ENCODE measurements around the gene LAMTOR4. TPM values are rescaled to one million over a fixed set of nuclear protein-coding genes. Genes with fewer than 3 reads are reported as not detected.
"Not testable (repeated sequence)": the region's sequence is repeated elsewhere in the genome, so short reads cannot be mapped to it uniquely, and the experiment has no call there.

LAMTOR4 gene
- total and polyA plus RNA-seq, 2 experiments from 2014 or later = 49.4 to 92.2 TPM

DNA sequence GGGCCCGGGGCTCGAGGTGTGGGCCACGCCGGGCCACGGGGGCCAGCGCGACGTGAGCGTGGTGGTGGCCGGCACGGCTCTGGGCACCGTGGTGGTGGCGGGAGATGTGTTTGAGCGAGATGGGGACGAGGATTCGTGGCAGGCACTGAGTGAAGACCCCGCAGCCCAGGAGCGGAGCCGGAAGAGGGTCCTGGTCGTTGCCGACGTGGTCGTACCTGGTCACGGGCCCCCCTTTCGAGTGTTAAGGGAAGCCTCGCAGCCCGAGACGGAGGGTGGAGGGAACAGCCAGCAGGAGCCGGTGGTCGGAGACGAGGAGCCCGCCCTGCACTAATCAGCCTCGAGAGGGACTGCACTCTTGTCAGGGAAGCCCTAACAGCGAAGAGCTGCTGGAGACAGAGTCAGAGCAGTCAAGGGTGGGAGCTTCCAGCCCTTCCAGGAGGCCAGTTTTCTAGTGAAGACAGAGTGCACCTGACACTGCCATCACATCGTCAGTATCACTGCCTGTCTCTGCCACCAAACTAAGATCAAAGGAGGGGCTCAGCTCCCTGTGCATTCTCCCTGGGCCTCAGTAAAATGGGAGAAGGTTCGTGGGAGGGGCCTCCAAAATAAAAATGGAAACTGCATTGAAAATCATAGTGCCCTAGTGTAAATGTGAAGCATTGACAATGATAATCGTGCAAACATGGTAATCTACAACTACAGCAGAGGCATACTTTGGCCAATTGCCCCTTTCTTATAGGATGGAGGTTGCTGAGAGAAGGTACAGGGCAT lies 20.7 kb upstream of the LAMTOR4 start:
- Histone ChIP-seq H3K4me3 (peak overlapping the region; percentile 99), H3K9ac (peak overlapping the region; percentile 94), H3F3A (ENCODE audit: insufficient read depth) (peaks cover 4% of the 10 kb centered on the region; the same call in 1 of the 2 replicates), H3K9me3 (ENCODE audit: low read depth) (no peaks in the 10 kb centered on the region), H3K4me1 (ENCODE audit: insufficient read depth) (peaks cover 3% of the 10 kb centered on the region; the same call in 1 of the 2 replicates), H2AFZ (peak overlapping the region; percentile 95), H3K9me2 (ENCODE audit: insufficient read depth) (no peaks in the 10 kb centered on the region), H3K36me3 (ENCODE audit: low read depth) (no peaks in the 10 kb centered on the region), H3K27me3 (replicated peaks; ENCODE audit: insufficient read depth) (no peaks in the 10 kb centered on the region), H3K4me2 (ENCODE audit: unreplicated experiment) (peak overlapping the region; percentile 99), H3K27ac (no peak overlapping the region), H3K79me2 (ENCODE audit: insufficient read depth) (peaks cover 5% of the 10 kb centered on the region; the same call in 1 of the 2 replicates), H4K20me1 (ENCODE audit: insufficient read depth) (no peaks in the 10 kb centered on the region)
- TF ChIP-seq EZH2 (IDR thresholded peaks at IDR 0.05; ENCODE audit: insufficient read depth, poor library complexity, severe bottlenecking) = no peak
- no peak for TF ChIP-seq EZH2phosphoT487 (IDR thresholded peaks at IDR 0.05; ENCODE audit: insufficient read depth, low read depth)
- WGBS, 2 experiments (ENCODE audit: low coverage in 1 of 2, low lambda C conversion rate in 2 of 2, missing lambda C conversion rate in 2 of 2) = 6 to 7% methylated on average over 37 of the region's 37 CpGs
- DNase-seq = peak; percentile 43
- in situ Hi-C loops (cut with MboI) = no loop called here

DNA sequence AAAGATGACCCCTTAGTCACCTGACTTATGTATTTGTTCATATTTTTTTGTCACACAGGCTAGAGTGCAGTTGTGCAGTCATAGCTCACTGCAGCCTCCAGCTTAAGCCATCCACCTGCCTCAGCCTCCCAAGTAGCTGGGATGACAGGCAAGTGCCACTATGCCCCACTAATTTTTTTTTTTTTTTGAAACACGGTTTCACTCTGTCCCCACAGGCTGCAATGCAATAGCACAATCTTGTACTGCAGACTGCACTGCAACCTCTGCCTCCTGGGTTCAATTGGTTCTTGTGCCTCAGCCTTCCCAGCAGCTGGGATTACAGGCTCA lies 20.1 kb upstream of the LAMTOR4 start:
- no peak overlapping the region for H3K27ac ChIP-seq
- WGBS, 2 experiments (ENCODE audit: low coverage in 1 of 2, low lambda C conversion rate in 2 of 2, missing lambda C conversion rate in 2 of 2) = 38 to 62% methylated on average over 1 of the region's 1 CpG
- in situ Hi-C loops (cut with MboI) = no loop called here
- no peaks in the 10 kb centered on the region for H3K36me3 ChIP-seq (ENCODE audit: low read depth)
- H3F3A ChIP-seq (ENCODE audit: insufficient read depth) = peaks cover 4% of the 10 kb centered on the region; the same call in 1 of the 2 replicates
- H3K9me3 ChIP-seq (ENCODE audit: low read depth) = no peaks in the 10 kb centered on the region
- H2AFZ ChIP-seq = no peak overlapping the region
- no peaks in the 10 kb centered on the region for H3K27me3 ChIP-seq (replicated peaks; ENCODE audit: insufficient read depth)
- no peak overlapping the region for H3K9ac ChIP-seq
- H3K79me2 ChIP-seq (ENCODE audit: insufficient read depth) = peaks cover 5% of the 10 kb centered on the region; the same call in 1 of the 2 replicates
- H3K4me3 ChIP-seq = no peak overlapping the region
- no peaks in the 10 kb centered on the region for H4K20me1 ChIP-seq (ENCODE audit: insufficient read depth)
- H3K4me1 ChIP-seq (ENCODE audit: insufficient read depth) = peaks cover 3% of the 10 kb centered on the region; the same call in 1 of the 2 replicates
- no peak overlapping the region for H3K4me2 ChIP-seq (ENCODE audit: unreplicated experiment)
- H3K9me2 ChIP-seq (ENCODE audit: insufficient read depth) = no peaks in the 10 kb centered on the region
- no peak for DNase-seq
- TF ChIP-seq EZH2 (IDR thresholded peaks at IDR 0.05; ENCODE audit: insufficient read depth, poor library complexity, severe bottlenecking) (no peak), EZH2phosphoT487 (IDR thresholded peaks at IDR 0.05; ENCODE audit: insufficient read depth, low read depth) (no peak)

DNA sequence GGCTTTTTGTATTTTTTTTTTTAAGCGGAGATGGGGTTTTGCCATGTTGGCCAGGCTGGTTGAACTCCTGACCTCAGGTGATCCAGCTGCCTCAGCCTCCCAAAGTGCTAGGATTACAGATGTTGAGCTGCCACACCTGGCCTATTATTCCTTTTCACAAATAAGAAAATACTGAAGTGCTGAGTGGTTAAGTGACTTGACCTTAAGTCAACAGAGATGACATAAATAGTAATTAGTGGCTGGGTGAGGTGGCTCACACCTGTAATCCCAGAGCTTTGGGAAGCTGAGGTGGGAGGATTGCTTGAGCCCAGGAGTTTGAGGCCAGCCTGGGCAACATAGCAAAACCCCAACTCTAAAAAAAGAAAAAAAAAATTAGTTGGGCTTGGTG lies 18.5 kb upstream of the LAMTOR4 start:
- in situ Hi-C loops (cut with MboI); H3K9me3 ChIP-seq (ENCODE audit: low read depth); H3K4me2 ChIP-seq (ENCODE audit: unreplicated experiment); H3K4me1 ChIP-seq (ENCODE audit: insufficient read depth); H4K20me1 ChIP-seq (ENCODE audit: insufficient read depth); H3K36me3 ChIP-seq (ENCODE audit: low read depth); H3K9me2 ChIP-seq (ENCODE audit: insufficient read depth); H3K9ac ChIP-seq; H3K27ac ChIP-seq; H3K27me3 ChIP-seq (replicated peaks; ENCODE audit: insufficient read depth); H3F3A ChIP-seq (ENCODE audit: insufficient read depth); H3K4me3 ChIP-seq; DNase-seq; H2AFZ ChIP-seq; H3K79me2 ChIP-seq (ENCODE audit: insufficient read depth): not testable (repeated sequence)
- 90 to 100% methylated on average over 1 of the region's 1 CpG for WGBS, 2 experiments (ENCODE audit: low coverage in 1 of 2, low lambda C conversion rate in 2 of 2, missing lambda C conversion rate in 2 of 2)

DNA sequence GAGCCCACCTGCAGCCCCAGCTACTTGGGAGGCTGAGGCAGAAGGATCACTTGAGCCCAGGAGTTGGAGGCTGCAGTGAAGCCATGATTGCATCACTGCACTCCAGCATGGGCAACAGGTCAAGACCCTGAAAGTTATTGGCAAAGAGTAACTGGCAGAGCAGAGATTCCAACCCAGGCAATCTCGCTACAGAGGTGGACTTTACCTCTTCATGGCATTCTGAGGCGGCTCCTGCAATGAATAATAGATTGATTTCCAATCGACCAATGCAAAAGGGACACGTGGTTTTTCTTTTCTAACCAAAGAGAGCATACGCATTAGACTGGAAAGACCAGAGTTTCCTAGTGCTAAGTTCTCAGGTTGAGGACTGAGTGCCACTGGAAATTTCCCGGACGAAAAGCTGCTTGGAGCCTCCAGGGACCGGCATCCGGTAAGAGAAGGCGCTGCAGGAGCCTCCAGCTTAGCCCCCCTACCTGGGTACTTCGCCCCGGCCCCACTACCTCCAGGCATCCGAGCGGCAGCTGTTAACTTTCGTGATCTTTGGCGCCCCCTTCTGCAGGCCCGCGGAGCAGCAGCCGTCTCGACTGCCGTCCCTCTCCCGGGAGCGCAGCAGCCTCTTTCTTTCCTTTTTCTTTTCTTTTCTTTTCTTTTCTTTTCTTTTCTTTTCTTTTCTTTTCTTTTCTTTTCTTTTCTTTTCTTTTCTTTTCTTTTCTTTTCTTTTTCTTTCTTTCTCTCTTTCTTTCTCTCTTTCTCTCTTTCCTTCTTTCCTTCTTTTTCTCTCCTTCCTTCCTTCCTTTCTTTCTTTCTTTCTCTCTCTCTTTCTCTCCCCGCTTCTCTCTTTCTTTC lies 17.9 kb upstream of the LAMTOR4 start:
- H3K36me3 ChIP-seq (ENCODE audit: low read depth) = no peaks in the 10 kb centered on the region
- H2AFZ ChIP-seq = peak overlapping the region; percentile 86
- H4K20me1 ChIP-seq (ENCODE audit: insufficient read depth) = no peaks in the 10 kb centered on the region
- no peak overlapping the region for H3K27ac ChIP-seq
- H3K9ac ChIP-seq = peak overlapping the region; percentile 51
- H3K9me2 ChIP-seq (ENCODE audit: insufficient read depth) = no peaks in the 10 kb centered on the region
- 0 out of 2 replicates have a peak, but pooled peaks cover under 1% of the 10 kb centered on the region for H3K79me2 ChIP-seq (ENCODE audit: insufficient read depth)
- no peaks in the 10 kb centered on the region for H3K27me3 ChIP-seq (replicated peaks; ENCODE audit: insufficient read depth)
- in situ Hi-C loops (cut with MboI) = no loop called here
- peak overlapping the region; percentile 64 for H3K4me3 ChIP-seq
- H3K9me3 ChIP-seq (ENCODE audit: low read depth) = no peaks in the 10 kb centered on the region
- H3K4me1 ChIP-seq (ENCODE audit: insufficient read depth) = peaks cover 3% of the 10 kb centered on the region; the same call in 1 of the 2 replicates
- H3K4me2 ChIP-seq (ENCODE audit: unreplicated experiment) = peak overlapping the region; percentile 78
- 9 to 12% methylated on average over 24 of the region's 24 CpGs for WGBS, 2 experiments (ENCODE audit: low coverage in 1 of 2, low lambda C conversion rate in 2 of 2, missing lambda C conversion rate in 2 of 2)
- peak; percentile 76 for DNase-seq
- H3F3A ChIP-seq (ENCODE audit: insufficient read depth) = peaks cover 4% of the 10 kb centered on the region; the same call in 1 of the 2 replicates
- TF ChIP-seq EZH2 (IDR thresholded peaks at IDR 0.05; ENCODE audit: insufficient read depth, poor library complexity, severe bottlenecking) (no peak), EZH2phosphoT487 (IDR thresholded peaks at IDR 0.05; ENCODE audit: insufficient read depth, low read depth) (no peak)
